ENCODE results near the gene NDUFAF2. TPM values are rescaled to one million over a fixed set of nuclear protein-coding genes. Genes with fewer than 3 reads are reported as not detected.

The NDUFAF2 gene
- total and polyA plus RNA-seq, 2 experiments from 2014 or later: 31.6 to 155 TPM

- TF ChIP-seq JUNB (IDR thresholded peaks at IDR 0.05; ENCODE audit: unreplicated experiment) (no peak), EZH2phosphoT487 (IDR thresholded peaks at IDR 0.05; ENCODE audit: unreplicated experiment) (no peak), CTCF (conservative IDR thresholded peaks at IDR 0.05; ENCODE audit: low read depth in 2 of 2) (no peak), CREB1 (CRISPR knock-in tag; IDR thresholded peaks at IDR 0.05; ENCODE audit: low read depth) (no peak), EZH2 (IDR thresholded peaks at IDR 0.05; ENCODE audit: low read depth, unreplicated experiment) (no peak), ZNF114 (CRISPR knock-in tag; IDR thresholded peaks at IDR 0.05) (no peak), NANOG (IDR thresholded peaks at IDR 0.05; ENCODE audit: borderline replicate concordance) (no peak)
- TF ChIP-seq, protein P1, sequence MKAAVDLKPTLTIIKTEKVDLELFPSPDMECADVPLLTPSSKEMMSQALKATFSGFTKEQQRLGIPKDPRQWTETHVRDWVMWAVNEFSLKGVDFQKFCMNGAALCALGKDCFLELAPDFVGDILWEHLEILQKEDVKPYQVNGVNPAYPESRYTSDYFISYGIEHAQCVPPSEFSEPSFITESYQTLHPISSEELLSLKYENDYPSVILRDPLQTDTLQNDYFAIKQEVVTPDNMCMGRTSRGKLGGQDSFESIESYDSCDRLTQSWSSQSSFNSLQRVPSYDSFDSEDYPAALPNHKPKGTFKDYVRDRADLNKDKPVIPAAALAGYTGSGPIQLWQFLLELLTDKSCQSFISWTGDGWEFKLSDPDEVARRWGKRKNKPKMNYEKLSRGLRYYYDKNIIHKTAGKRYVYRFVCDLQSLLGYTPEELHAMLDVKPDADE (IDR thresholded peaks at IDR 0.05): no peak
These were observed 28.4 kb upstream of the NDUFAF2 start (continued) for GRCh38 chr5:60916646-60917045.

DNA sequence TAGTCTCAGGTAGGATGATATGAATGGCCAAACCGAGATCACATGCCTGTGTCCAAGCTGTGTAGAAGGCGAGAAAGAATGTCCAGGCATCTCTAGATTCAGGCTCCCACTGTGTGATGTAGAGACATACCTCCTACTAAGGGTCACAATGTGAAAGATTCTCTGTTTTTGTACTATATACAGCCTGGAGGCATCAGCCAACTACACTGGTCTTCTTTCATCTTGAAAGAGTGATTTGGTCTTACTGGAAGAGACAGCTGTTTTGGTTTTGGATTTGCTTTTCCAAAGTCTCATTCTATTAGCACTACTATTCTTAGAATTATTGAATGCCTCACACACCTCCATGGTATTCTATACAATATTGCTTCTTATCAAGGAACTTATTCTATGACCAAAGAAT is 26.5 kb upstream of the NDUFAF2 start:
- no peaks in the 10 kb centered on the region for H3K79me2 ChIP-seq (replicated peaks; ENCODE audit: insufficient read depth)
- no peaks in the 10 kb centered on the region for H3K4me1 Mint-ChIP-seq
- no peak overlapping the region for H3K27ac Mint-ChIP-seq
- peaks cover 23% of the 10 kb centered on the region for H3K36me3 Mint-ChIP-seq (ENCODE audit: low read depth)
- H3K27me3 ChIP-seq (ENCODE audit: insufficient read depth): no peaks in the 10 kb centered on the region
- H3K27me3 Mint-ChIP-seq (ENCODE audit: insufficient read depth, low read depth, poor library complexity): no peaks in the 10 kb centered on the region
- no peaks in the 10 kb centered on the region for H3K9me3 Mint-ChIP-seq
- H4K20me1 ChIP-seq (replicated peaks; ENCODE audit: insufficient read depth): no peaks in the 10 kb centered on the region
- ATAC-seq: no peak
- no peaks in the 10 kb centered on the region for H3K4me1 ChIP-seq (ENCODE audit: insufficient read depth)
- H3F3A ChIP-seq (replicated peaks; ENCODE audit: low read depth): no peaks in the 10 kb centered on the region
- no peak overlapping the region for H3K4me3 ChIP-seq
- peaks cover 5% of the 10 kb centered on the region; the same call in 1 of the 2 replicates for H3K36me3 ChIP-seq (ENCODE audit: insufficient read depth)
- no peak overlapping the region for H3K4me3 Mint-ChIP-seq
- H3K4me2 ChIP-seq: no peak overlapping the region
- H3K27ac ChIP-seq (ENCODE audit: low read depth): no peak overlapping the region
- no peak overlapping the region for H2AFZ ChIP-seq
- no peaks in the 10 kb centered on the region for H3K9me2 ChIP-seq (ENCODE audit: insufficient read depth)
- DNase-seq (ENCODE audit: low spot score): no peak
- TF ChIP-seq EZH2phosphoT487 (IDR thresholded peaks at IDR 0.05; ENCODE audit: unreplicated experiment): no peak
- TF ChIP-seq, protein P1 (IDR thresholded peaks at IDR 0.05): no peak
- TF ChIP-seq CREB1 (CRISPR knock-in tag; IDR thresholded peaks at IDR 0.05; ENCODE audit: low read depth): no peak
- TF ChIP-seq REST (IDR thresholded peaks at IDR 0.05; ENCODE audit: unreplicated experiment): no peak
- TF ChIP-seq STAT1 (IDR thresholded peaks at IDR 0.05; ENCODE audit: unreplicated experiment): no peak
- TF ChIP-seq POLR2AphosphoS5 (IDR thresholded peaks at IDR 0.05; ENCODE audit: low read depth): no peak
- TF ChIP-seq EZH2 (IDR thresholded peaks at IDR 0.05; ENCODE audit: low read depth, unreplicated experiment): no peak
- TF ChIP-seq JUNB (IDR thresholded peaks at IDR 0.05; ENCODE audit: unreplicated experiment): no peak
- TF ChIP-seq NANOG (IDR thresholded peaks at IDR 0.05; ENCODE audit: borderline replicate concordance): no peak

Data from GM23338 (cell line).